Sigmoid colon (tissue), 4 donors: ENCODE results near the gene C1GALT1.

Experiments
- EP300 ChIP-seq, 4 donors: sonication (generic); formaldehyde crosslinking; IDR thresholded peaks; one replicate each; pipeline ENCODE4 v1.6.1; 2017; ENCODE audit warnings: antibody characterized with exemption in 4 of 4
- TF ChIP-seq, protein P1 (sequence below), 4 experiments: fragments of 450-650 bp in 3 of 4; fragments of 200-600 bp in 1 of 4; IDR thresholded peaks; one replicate each; pipeline ENCODE4 v1.5.1; 2016 to 2019; ENCODE audit warnings: antibody characterized with exemption in 4 of 4, mild to moderate bottlenecking in 3 of 4, moderate library complexity in 2 of 4

DNA sequence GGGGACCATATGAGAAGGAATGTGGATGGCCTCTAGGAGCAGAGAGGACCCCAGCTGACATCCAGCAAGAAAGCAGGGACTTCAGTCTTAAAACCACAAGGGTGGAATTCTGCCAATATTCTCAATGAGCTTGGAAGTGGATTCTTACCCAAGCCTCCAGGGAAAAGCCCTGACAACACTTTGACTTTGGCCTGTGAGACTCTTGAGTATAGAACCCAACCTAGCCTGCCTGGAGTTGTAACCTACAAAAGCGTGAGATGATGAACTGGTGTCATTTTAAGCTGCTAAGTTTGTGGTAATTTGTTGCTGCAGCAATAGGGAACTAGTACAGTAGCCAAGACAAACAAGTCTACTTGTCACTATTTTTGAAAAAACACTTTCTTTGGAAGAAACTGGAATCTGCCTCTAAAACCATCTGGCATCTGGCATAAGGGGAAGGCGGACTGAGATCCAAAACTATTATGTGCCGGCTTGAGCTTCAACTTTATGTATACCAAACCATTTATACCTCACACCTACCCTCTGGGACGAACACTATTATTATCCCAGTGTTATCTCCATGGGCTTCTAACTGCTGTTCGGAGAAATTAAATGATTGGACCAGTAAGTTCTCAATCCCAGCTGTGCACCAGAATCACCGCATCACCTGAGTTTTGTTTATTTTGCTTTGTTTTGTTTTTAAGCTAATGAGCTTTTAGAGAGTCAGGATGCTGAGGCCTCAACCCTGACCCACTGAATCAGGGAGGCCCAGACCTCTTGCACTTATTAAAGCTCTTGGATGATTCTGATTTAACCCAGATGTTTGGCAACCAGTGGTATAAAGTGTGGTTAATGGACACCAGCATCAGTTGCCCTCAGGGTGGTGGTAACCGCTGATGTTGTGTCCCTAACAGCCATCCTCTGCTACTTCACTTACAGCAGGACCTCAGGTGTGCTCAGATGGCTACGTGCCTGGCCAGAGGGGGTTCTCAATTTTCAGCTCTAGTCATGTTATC, 83.0 kb downstream of the C1GALT1 start:
- TF ChIP-seq, protein P1, sequence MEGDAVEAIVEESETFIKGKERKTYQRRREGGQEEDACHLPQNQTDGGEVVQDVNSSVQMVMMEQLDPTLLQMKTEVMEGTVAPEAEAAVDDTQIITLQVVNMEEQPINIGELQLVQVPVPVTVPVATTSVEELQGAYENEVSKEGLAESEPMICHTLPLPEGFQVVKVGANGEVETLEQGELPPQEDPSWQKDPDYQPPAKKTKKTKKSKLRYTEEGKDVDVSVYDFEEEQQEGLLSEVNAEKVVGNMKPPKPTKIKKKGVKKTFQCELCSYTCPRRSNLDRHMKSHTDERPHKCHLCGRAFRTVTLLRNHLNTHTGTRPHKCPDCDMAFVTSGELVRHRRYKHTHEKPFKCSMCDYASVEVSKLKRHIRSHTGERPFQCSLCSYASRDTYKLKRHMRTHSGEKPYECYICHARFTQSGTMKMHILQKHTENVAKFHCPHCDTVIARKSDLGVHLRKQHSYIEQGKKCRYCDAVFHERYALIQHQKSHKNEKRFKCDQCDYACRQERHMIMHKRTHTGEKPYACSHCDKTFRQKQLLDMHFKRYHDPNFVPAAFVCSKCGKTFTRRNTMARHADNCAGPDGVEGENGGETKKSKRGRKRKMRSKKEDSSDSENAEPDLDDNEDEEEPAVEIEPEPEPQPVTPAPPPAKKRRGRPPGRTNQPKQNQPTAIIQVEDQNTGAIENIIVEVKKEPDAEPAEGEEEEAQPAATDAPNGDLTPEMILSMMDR (IDR thresholded peaks at IDR 0.05), result no peak
- no peak for TF ChIP-seq EP300 (IDR thresholded peaks at IDR 0.05)
